H1 (cell line): ENCODE data around the gene MAPKAP1. TPM values are rescaled to one million over a fixed set of nuclear protein-coding genes. Genes with fewer than 3 reads are reported as not detected.

Experiments used
- NRF1 ChIP-seq: IDR thresholded peaks from 2 replicates; pipeline ENCODE4 v1.6.1; 2011; ENCODE audit warnings: mild to moderate bottlenecking, low read depth, low read length, improper control_type of control experiment
- polyA plus RNA-seq, 7 experiments: library from polyadenylated mRNA; depleted of rRNA in 3 of 7; stranded (reverse) in 5 of 7; unstranded in 2 of 7; fragments of >200 nt in 5 of 7; fragments of 200-250 nt in 2 of 7; gene quantifications; 1 replicate in 5 of 7; 2 replicates in 1 of 7; 4 replicates in 1 of 7; pipeline versions ENCODE4 v1.2.1 to v1.2.3, GENCODE V29; 2011 to 2013; ENCODE audit warnings: missing spikeins in 2 of 7, mixed read lengths in 2 of 7
- total RNA-seq: library from RNA; stranded (reverse); fragmentation: NEBNext Ultra II Directional; extraction: Animal tissue kit (Norgen Biotek cat#: 25700); gene quantifications from 2 replicates; pipeline ENCODE4 v1.2.1, GENCODE V29; 2021

The MAPKAP1 gene
- total and polyA plus RNA-seq, 2 of the 8 experiments (the other 6 are each of a cell fraction or from before 2014, with no cell fraction given): 79.2 to 140 TPM

- TF ChIP-seq NRF1: no peak
- TF ChIP-seq, all 59 proteins: peak for 8
These were observed 41.6 kb upstream of the MAPKAP1 start (continued) for GRCh38 chr9:125748446-125749099.
